ENCODE results near the gene RASL10A. TPM values are rescaled to one million over a fixed set of nuclear protein-coding genes. Genes with fewer than 3 reads are reported as not detected.
A peak's percentile ranks its signal among the peaks of the same experiment; 100 is the strongest.

Gene RASL10A
- total RNA-seq, 1 donor from 2014 or later, result 0.99 TPM

GRCh38 chr22:29339381-29340235 lies 24.1 kb upstream of the RASL10A start:
- DNase-seq (ENCODE audit: low read depth in 2 of 2), result no peak

- no peak for DNase-seq (ENCODE audit: low read depth in 2 of 2)
Measured at GRCh38 chr22:29338398-29338797, 22.9 kb upstream of the RASL10A start.

- DNase-seq (ENCODE audit: low read depth in 2 of 2), result no peak
Measured at GRCh38 chr22:29337631-29338284, 22.3 kb upstream of the RASL10A start.

- DNase-seq (ENCODE audit: low read depth in 2 of 2), result no peak
Measured at GRCh38 chr22:29336751-29337490, 21.4 kb upstream of the RASL10A start.

- DNase-seq (ENCODE audit: low read depth in 2 of 2), result no peak
Measured at GRCh38 chr22:29335656-29336055, 20.2 kb upstream of the RASL10A start.

- peak in 1 of 2 donors; percentile 55 for DNase-seq (ENCODE audit: low read depth in 2 of 2)
Measured at GRCh38 chr22:29334696-29335344, 19.3 kb upstream of the RASL10A start.

GRCh38 chr22:29334148-29334547 lies 18.7 kb upstream of the RASL10A start:
- no peak for DNase-seq (ENCODE audit: low read depth in 2 of 2)

GRCh38 chr22:29332886-29333496 lies 17.5 kb upstream of the RASL10A start:
- no peak for DNase-seq (ENCODE audit: low read depth in 2 of 2)

- no peak for DNase-seq (ENCODE audit: low read depth in 2 of 2)
Measured at GRCh38 chr22:29331658-29332300, 16.3 kb upstream of the RASL10A start.

- DNase-seq (ENCODE audit: low read depth in 2 of 2), result no peak
Measured at GRCh38 chr22:29331213-29331612, 15.7 kb upstream of the RASL10A start.

GRCh38 chr22:29330753-29331152 lies 15.3 kb upstream of the RASL10A start:
- peak in 1 of 2 donors; percentile 79 for DNase-seq (ENCODE audit: low read depth in 2 of 2)

- no peak for DNase-seq (ENCODE audit: low read depth in 2 of 2)
Measured at GRCh38 chr22:29330291-29330690, 14.8 kb upstream of the RASL10A start.

- no peak for DNase-seq (ENCODE audit: low read depth in 2 of 2)
Measured at GRCh38 chr22:29329581-29329980, 14.1 kb upstream of the RASL10A start.

- no peak for DNase-seq (ENCODE audit: low read depth in 2 of 2)
Measured at GRCh38 chr22:29328566-29329500, 13.3 kb upstream of the RASL10A start.

- no peak for DNase-seq (ENCODE audit: low read depth in 2 of 2)
Measured at GRCh38 chr22:29328055-29328454, 12.6 kb upstream of the RASL10A start.

- no peak for DNase-seq (ENCODE audit: low read depth in 2 of 2)
Measured at GRCh38 chr22:29327089-29327764, 11.7 kb upstream of the RASL10A start.

- DNase-seq (ENCODE audit: low read depth in 2 of 2), result no peak
Measured at GRCh38 chr22:29326481-29326880, 11.0 kb upstream of the RASL10A start.

GRCh38 chr22:29325785-29326315 lies 10.4 kb upstream of the RASL10A start:
- DNase-seq (ENCODE audit: low read depth in 2 of 2), result no peak

- DNase-seq (ENCODE audit: low read depth in 2 of 2), result no peak
Measured at GRCh38 chr22:29325356-29325755, 9.9 kb upstream of the RASL10A start.
